HG03159 (cell line): ENCODE data around the gene WDR27.
A peak's percentile ranks its signal among the peaks of the same experiment; 100 is the strongest.
"Not testable (repeated sequence)": the region's sequence is repeated elsewhere in the genome, so short reads cannot be mapped to it uniquely, and the experiment has no call there.

ENCODE experiments used
- ATAC-seq: cut with Tn5 transposase; IDR thresholded peaks from one replicate; pipeline ENCODE4 v1.9.1; 2021; ENCODE audit warnings: mild to moderate bottlenecking, moderate library complexity; ENCODE audit not compliant: unreplicated experiment

WDR27 gene

DNA sequence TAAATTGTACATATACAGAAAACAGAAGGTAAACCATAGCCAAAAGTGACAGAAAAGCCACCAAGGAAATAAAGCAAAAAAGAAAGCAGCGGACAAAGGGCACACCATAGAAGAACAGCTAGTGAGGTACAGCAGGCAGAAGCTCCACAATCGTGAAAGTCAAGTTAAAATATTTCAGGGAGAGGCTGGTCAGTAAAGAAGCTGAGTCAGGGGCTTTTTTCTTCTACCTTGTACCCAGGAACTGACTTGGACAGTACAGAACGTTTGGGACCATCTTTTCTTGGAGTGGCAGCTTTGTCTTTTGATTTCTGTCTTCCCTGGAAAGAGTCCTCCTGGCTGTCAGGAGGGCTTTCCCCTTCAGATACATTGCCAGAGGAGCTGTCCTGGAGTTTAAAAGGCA is 8.2 kb upstream of the WDR27 start:
- ATAC-seq: no peak

GRCh38 chr6:169709293-169709692 is 7.5 kb upstream of the WDR27 start:
- ATAC-seq: peak; percentile 47

DNA sequence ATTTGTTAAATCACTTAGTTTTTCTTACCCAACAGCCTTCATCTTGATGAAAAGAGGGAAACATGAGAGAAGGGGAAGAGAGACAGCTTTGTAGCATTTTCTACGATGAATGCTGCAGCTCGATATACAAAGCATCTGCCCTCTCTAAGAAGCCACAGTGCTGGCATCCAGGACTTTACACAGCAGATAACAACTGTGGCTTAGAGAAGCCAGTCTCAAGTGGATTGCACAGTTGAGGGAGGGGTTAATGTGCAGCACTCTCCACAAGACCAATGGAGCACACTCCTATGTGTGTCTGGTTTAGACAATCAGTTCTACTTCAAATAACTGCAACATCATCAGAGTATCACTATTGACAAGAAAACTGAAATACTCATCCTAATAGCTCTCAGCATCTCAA is 5.9 kb upstream of the WDR27 start:
- no peak for ATAC-seq

DNA sequence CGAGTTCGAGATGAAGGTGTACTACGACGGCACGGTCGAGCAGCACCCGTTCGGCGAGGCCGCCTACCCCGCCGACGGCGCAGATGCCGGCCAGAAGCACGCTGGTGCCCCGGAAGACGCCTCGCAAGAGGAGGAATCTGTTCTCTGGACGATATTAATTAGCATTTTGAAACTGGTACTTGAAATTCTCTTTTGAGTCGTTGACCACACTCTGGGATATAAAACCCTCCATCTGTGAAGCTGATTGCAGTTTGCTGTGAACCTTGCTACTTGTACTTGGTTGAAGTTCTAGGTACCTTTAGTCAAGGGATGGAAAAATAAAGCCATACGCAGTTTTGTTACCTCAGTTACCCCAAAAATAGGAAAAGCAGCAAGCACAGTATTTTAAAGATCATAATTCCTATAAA is 1.0 kb upstream of the WDR27 start:
- peak; percentile 14 for ATAC-seq

DNA sequence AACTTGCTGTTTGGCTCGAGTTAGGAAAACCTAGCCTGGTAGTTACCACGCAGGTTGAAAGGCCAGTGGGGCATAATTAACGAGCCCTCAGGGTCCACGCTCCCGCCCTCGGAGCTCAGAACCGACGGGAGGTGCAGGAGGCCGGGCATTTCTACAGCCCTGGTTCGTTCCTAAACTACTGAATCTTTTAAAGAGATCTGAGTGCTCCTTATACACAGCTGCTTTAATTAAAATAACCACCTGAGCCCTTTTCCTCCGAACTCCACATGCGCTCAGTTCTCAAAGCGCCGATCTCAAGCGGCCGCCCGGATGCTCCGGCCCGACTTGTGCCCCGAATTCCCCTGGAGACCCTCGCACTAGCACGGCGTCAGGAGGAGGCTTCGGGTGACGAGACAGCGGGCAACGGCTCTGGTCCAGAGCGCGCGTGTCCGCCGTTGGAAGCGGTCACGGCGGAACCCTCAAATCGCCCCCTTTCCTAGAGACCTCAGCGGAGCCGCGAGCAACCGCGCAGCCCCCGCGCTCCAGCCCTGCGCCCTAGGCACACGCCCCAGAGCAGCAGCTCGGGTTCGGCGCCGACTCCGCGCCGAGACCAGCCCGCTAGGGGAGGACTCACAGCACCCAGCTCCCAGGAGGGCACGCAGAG is 397 bp downstream of the WDR27 start:
- ATAC-seq: peak; percentile 15

DNA sequence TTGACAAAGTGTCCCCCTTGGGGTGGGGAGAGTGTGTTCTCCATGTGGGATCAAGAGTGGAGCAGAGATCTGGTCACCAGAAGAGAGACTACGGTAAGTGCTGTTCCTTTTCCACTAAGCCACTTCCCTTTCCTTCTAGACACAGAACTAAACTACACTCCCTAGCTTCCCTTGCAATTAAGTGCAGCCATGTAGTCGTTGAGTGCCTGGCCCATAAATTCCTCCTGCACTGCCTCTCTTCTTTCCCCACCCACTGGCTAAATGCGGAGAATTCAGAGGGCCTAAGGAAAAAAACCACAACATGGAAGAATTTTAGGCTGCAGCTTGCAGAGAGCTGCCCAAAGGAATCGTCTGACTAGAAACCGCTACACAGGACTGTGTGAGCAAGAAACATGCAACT is 1.5 kb downstream of the WDR27 start:
- no peak for ATAC-seq

GRCh38 chr6:169697115-169697514 is 4.7 kb downstream of the WDR27 start:
- not testable (repeated sequence) for ATAC-seq

GRCh38 chr6:169695131-169695530 is 6.7 kb downstream of the WDR27 start:
- no peak for ATAC-seq

DNA sequence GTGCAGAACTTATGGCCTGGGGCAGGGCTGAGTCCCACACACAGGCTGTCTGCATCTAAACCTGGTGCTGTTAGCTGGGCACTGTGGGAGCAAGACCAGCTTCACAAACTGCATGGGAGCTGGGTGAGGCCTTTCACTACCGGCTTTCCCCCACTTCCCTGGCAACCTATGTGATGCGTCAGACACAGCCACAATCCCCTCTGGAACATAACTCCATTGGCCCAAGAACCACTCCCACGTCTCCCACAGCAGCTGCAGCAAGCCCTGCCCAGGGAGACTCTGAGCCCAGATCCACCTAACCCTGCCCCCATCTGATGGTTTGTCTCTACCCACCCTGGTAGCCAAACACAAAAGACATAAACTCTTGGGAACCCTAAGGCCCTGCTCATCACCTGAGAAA is 9.3 kb downstream of the WDR27 start:
- no peak for ATAC-seq

GRCh38 chr6:169691260-169691659 is 10.6 kb downstream of the WDR27 start:
- ATAC-seq: no peak

GRCh38 chr6:169689287-169689686 is 12.5 kb downstream of the WDR27 start:
- no peak for ATAC-seq

DNA sequence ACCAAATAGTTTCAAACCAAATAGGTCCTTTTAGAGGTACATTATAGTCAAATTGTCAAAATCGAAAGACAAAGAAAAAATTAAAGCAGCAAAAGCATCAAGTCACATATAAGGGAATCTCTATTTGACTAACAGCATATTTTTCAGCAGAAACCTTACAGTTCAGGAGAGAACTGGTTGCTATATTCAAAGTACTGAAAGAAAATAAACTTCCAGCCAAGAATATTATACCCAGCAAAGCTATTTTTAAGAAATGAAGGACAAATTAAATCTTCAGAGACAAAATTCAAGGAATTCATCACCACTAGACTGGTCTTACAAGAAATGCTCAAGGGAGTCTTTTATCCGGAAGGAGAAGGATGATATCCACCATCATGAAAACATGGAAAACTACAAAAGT is 16.0 kb downstream of the WDR27 start:
- no peak for ATAC-seq

DNA sequence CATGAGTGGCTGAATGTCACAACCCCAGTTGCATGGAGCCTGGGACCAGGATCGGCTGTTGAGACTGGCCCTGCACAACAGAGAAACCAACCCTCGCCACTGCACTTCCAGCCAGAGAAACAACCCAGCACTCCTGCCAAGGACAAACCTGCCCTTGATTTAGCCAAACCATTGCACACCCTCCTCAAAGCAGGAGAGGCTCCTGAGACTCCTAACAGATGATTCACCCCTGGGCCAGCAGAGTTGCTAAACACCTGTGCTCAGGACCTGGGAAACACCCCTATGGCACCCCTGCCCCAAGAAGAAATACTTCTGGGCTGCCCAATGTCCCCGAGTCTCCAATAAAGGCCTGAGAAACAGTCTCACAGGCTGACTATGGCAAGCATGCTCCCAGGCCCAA is 17.8 kb downstream of the WDR27 start:
- no peak for ATAC-seq

GRCh38 chr6:169678342-169678741 is 23.5 kb downstream of the WDR27 start:
- no peak for ATAC-seq

- no peak for ATAC-seq
Measured at GRCh38 chr6:169677096-169677495, 24.7 kb downstream of the WDR27 start.

- ATAC-seq: no peak
Measured at GRCh38 chr6:169675011-169675410, 26.8 kb downstream of the WDR27 start.

DNA sequence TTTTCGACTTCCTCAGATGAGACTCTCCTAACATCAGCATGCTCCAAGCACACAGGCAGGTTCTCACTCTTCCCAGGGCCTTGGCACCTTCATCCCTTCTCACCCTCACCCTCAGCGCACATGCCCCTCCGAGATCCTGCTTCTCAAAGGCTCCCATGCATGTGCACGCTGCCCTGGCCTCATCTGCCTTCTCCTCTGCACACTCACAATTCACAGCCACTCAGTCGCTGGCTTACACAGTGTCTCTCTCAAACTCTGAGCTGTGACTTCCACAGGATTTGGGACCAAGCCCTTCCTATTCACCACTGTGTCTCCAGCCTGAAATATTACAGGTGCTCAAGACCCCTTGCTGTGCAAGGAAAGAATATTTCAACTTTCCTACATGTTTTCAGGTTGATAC is 30.3 kb downstream of the WDR27 start:
- ATAC-seq: no peak

- ATAC-seq: no peak
Measured at GRCh38 chr6:169669889-169670288, 31.9 kb downstream of the WDR27 start.

GRCh38 chr6:169669147-169669546 is 32.7 kb downstream of the WDR27 start:
- ATAC-seq: no peak

DNA sequence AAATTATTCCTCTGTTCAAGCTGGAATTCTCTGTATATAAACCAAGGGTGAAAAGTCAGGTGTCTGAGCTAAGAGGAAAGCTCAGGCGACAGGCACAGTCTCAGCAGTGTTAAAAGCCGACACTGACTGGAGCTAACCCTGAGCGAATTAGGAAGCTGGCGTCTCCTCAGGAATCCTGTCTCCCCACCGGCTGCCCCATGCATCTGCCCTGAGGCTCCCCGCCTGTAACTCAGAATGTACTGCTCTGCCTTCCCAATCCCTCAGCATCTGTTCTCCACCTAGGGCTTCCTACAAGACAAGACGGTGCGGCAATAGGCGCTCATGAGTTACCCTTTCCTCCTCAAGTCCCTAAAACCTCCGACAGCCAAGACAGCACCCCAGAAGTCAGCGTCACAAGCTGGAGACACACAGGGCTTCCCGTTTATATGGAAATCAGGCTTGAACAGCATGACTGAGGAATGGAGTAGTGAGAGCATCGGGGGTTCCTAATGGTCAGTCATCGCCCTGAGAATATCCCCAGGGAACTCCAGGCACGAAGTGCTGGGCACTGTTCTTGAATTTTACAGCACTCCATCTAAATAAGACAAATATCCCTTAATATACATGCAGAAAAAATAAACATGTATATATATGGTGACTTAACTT is 33.5 kb downstream of the WDR27 start:
- ATAC-seq: no peak

GRCh38 chr6:169667716-169668115 is 34.1 kb downstream of the WDR27 start:
- no peak for ATAC-seq

DNA sequence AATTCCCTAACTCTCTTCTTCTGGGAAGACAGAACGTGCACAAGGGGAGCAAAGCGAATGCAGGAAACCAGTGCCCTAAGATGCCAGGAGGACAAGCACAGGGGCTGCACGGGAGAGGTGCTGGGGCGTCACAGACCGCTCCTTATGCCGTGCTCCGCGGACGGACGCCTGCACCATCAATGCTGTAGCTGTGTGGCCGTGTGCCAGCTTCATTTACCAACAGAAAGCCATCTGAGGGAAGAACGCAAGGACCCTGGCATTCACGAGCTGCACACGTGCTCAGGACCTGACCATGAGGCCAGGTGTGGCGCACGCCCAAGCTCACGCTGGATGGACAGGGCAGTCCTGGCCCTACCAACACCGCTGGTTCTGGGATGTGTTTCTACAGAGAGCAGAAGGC is 35.4 kb downstream of the WDR27 start:
- no peak for ATAC-seq

- ATAC-seq: no peak
Measured at GRCh38 chr6:169665289-169665688, 36.5 kb downstream of the WDR27 start.
